Measurements from ENCODE around the gene PLXNB1. TPM values are rescaled to one million over a fixed set of nuclear protein-coding genes. Genes with fewer than 3 reads are reported as not detected.

Gene PLXNB1
- total and polyA plus RNA-seq, 5 experiments from 2014 or later: 2.0 to 3.2 TPM; not detected in 3

- peak overlapping the region; percentile 89 to 100 (median 97) for H3K4me3 Mint-ChIP-seq
- peaks cover 0 to 40% (median 3%) of the 10 kb centered on the region in 3 donors for H3K36me3 Mint-ChIP-seq
- H3K9me3 Mint-ChIP-seq: no peaks in the 10 kb centered on the region
- H3K27me3 Mint-ChIP-seq: no peaks in the 10 kb centered on the region
- ATAC-seq: peak; percentile 2 to 5
- peak overlapping the region; percentile 95 to 100 (median 99) for H3K27ac Mint-ChIP-seq
- DNase-seq: peak in 1 of 10 donors; percentile 29
- POLR2A ChIA-PET: interaction anchor here (0.6 to 4.1 kb wide), 17 partner anchors 10 to 589 kb away, joined by 3 to 37 read pairs (median 7); partner anchors contain the start of genes PFKFB4, PLXNB1 and SHISA5
- peaks cover 12 to 52% (median 42%) of the 10 kb centered on the region in 4 donors for H3K4me1 Mint-ChIP-seq
Measured at GRCh38 chr3:48440590-48440958, 10.7 kb upstream of the PLXNB1 start.

DNA sequence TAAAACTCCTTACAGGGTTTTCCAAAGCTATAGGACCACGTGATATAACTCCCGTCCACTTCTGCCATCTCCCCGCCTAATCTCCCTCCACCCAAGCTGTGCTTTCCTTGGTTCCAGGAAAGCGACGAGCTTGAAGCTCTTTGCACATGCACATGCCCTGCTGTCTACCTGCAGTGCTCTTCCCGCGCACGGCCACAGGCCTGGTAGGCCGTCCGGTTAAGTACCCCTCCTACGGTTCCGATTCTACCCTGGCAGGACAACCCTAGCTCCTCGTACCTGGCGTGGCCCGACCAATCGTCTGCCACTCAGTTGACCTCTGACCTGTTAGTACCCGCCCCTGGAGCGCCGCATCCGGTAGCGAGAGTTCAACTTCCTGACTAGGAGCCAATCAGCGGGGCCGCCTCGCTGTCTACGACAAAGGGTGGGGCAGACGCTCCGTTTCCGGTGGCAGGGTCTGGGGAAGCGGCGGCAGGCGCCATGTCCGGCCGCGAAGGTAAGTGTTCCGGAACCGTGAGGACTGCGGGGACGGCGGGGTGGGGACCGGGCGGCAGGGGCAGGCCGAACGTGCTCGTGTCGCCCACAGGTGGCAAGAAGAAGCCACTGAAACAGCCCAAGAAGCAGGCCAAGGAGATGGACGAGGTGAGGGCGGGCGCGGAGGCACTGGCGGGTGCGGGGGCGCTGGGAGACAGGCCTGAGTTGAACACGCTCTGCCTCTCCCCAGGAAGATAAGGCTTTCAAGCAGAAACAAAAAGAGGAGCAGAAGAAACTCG lies 10.1 kb upstream of the PLXNB1 start, which contains the start of the genes CCDC51 and TMA7:
Gene CCDC51, minus strand, starts transcription at position 300 of the 770 bp plus-strand sequence. CDS start 4,991 bp downstream, outside the sequence.
Gene TMA7, plus strand, starts transcription at position 438 of the 770 bp plus-strand sequence. Its CDS starts 40 bp downstream, at position 478.
- H3K27me3 Mint-ChIP-seq: no peaks in the 10 kb centered on the region
- peaks cover 0 to 40% (median 3%) of the 10 kb centered on the region in 3 donors for H3K36me3 Mint-ChIP-seq
- peak within 1 kb of the TSS; percentile 95 to 100 (median 99) for H3K27ac Mint-ChIP-seq
- no peaks in the 10 kb centered on the region for H3K9me3 Mint-ChIP-seq
- ATAC-seq (peak; percentile 92 to 93), DNase-seq (peak; percentile 93 to 99 (median 96))
- POLR2A ChIA-PET: interaction anchor here (0.6 to 4.1 kb wide), 26 partner anchors 9 to 277 kb away, joined by 3 to 37 read pairs (median 5); partner anchors contain the start of genes IP6K2, NME6, PFKFB4 and PLXNB1
- peak within 1 kb of the TSS; percentile 89 to 100 (median 97) for H3K4me3 Mint-ChIP-seq
- H3K4me1 Mint-ChIP-seq: peaks cover 15 to 51% (median 39%) of the 10 kb centered on the region in 4 donors

DNA sequence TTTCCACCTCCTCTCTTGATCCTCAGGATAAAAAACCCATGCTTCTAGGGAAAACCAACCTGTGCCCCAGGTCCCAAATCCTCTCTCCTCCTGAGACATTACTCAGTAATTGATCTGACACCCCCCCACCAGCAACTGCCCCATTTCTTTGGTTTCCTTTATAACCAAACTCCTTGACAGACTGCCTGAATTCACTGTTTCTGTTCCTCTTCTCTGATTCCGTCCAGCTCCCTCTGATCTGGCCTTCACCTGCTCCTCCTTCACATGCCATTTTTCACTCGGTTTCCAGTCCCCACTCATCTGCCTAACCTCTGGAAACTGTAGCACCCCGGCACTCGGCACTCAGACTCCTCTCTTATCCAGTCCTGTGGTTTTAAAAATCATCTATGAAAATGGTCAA lies 7.9 kb upstream of the PLXNB1 start:
- Mint-ChIP-seq H3K27me3 (no peaks in the 10 kb centered on the region), H3K9me3 (no peaks in the 10 kb centered on the region), H3K36me3 (peaks cover 0 to 34% (median 1%) of the 10 kb centered on the region in 3 donors), H3K4me3 (peak overlapping the region in 1 of 10 donors; percentile 18), H3K4me1 (peaks cover 15 to 55% (median 41%) of the 10 kb centered on the region in 4 donors), H3K27ac (peak overlapping the region in 5 of 10 donors; percentile 44 to 99 (median 74))
- POLR2A ChIA-PET: interaction anchor here (0.6 to 2.8 kb wide), 5 partner anchors 8 to 550 kb away, joined by 3 to 13 read pairs (median 12); partner anchors contain the start of genes ATRIP and SHISA5
- ATAC-seq (no peak), DNase-seq (no peak)

DNA sequence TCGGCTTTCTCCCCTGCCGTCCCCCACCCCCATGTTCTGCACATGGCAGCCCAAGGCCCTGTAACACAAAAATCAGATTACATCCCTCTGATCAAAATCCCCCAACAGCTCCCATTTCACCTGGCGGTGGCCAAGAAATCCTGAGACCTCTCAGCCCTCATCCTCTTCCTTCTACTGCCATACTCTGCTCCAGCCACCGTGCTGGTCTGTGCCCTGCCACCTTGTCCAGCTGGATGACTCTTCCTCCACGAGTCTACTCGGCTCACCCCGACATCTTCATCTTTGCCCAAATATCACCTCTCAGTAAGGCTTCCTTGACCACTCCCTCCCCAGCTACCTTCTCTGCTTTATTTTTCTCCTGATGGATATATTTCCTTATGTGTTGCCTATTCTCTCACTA lies 7.0 kb upstream of the PLXNB1 start:
- H3K4me3 Mint-ChIP-seq: no peak overlapping the region
- POLR2A ChIA-PET: interaction anchor here (0.7 to 2.8 kb wide), 10 partner anchors 9 to 551 kb away, joined by 3 to 13 read pairs (median 6); partner anchors contain the start of genes ATRIP and SHISA5
- no peaks in the 10 kb centered on the region for H3K9me3 Mint-ChIP-seq
- no peak for ATAC-seq
- peaks cover 15 to 46% (median 37%) of the 10 kb centered on the region in 4 donors for H3K4me1 Mint-ChIP-seq
- DNase-seq: no peak
- H3K36me3 Mint-ChIP-seq: peaks cover 0 to 25% (median 1%) of the 10 kb centered on the region in 3 donors
- no peak overlapping the region for H3K27ac Mint-ChIP-seq
- no peaks in the 10 kb centered on the region for H3K27me3 Mint-ChIP-seq

- POLR2A ChIA-PET: interaction anchor here (0.5 to 2.8 kb wide), 13 partner anchors 10 to 176 kb away, joined by 3 to 13 read pairs (median 6); partner anchors contain the start of genes ATRIP and SHISA5
- H3K27me3 Mint-ChIP-seq: no peaks in the 10 kb centered on the region
- H3K36me3 Mint-ChIP-seq: peaks cover 0 to 20% (median 1%) of the 10 kb centered on the region in 3 donors
- DNase-seq: no peak
- H3K27ac Mint-ChIP-seq: no peak overlapping the region
- peaks cover 15 to 41% (median 33%) of the 10 kb centered on the region in 4 donors for H3K4me1 Mint-ChIP-seq
- no peaks in the 10 kb centered on the region for H3K9me3 Mint-ChIP-seq
- no peak for ATAC-seq
- no peak overlapping the region for H3K4me3 Mint-ChIP-seq
Measured at GRCh38 chr3:48436477-48436787, 6.5 kb upstream of the PLXNB1 start.

DNA sequence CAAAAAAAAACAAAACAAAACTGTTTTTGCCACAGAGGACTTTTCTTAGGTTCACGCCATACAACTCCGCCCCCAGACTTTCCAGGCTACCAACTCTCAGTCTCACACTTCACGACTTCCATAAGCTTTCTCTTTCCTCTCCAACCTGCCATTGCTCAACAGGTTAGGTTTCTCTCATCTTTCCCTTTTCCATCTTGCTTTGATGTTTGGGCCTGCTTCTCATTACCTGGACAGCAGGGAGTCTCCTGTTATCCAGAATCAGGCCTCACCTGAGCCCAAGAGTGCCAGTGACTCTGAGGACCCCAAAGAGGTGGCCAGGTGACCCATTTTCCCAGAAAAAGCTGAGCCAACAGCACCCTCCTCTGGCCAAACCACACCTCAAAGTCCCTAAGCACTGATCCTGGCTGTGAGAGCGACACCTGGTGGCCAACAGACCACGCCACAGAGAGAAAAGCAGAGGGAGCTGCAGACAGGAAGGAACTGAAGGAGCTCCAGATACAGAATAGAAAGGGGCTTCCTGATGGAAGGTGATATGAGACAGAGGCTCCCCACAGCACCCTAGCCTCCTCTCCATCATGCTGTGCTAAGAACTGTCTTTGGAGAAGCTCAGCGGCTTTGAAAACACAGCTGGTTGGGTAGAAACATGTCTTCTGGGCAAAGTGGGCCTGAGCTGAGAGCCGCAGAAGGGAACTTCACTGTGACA lies 6.0 kb upstream of the PLXNB1 start:
- no peaks in the 10 kb centered on the region for H3K9me3 Mint-ChIP-seq
- DNase-seq (peak; percentile 75 to 92 (median 84)), ATAC-seq (peak; percentile 34 to 39)
- H3K27me3 Mint-ChIP-seq: no peaks in the 10 kb centered on the region
- H3K27ac Mint-ChIP-seq: no peak overlapping the region
- H3K4me3 Mint-ChIP-seq: no peak overlapping the region
- POLR2A ChIA-PET: interaction anchor here (0.5 to 2.8 kb wide), 14 partner anchors 10 to 176 kb away, joined by 3 to 13 read pairs (median 6); partner anchors contain the start of genes ATRIP and SHISA5
- peaks cover 0 to 15% (median 1%) of the 10 kb centered on the region in 3 donors for H3K36me3 Mint-ChIP-seq
- peaks cover 15 to 38% (median 29%) of the 10 kb centered on the region in 4 donors for H3K4me1 Mint-ChIP-seq

- Mint-ChIP-seq H3K27me3 (no peaks in the 10 kb centered on the region), H3K36me3 (peaks cover 0 to 10% (median 1%) of the 10 kb centered on the region in 3 donors), H3K4me3 (no peak overlapping the region), H3K9me3 (no peaks in the 10 kb centered on the region), H3K4me1 (peaks cover 15 to 35% (median 32%) of the 10 kb centered on the region in 4 donors), H3K27ac (peak overlapping the region in 2 of 10 donors; percentile 18 to 20)
- ATAC-seq (no peak), DNase-seq (peak in 1 of 10 donors; percentile 26)
- POLR2A ChIA-PET: interaction anchor here (1.1 to 2.8 kb wide), 6 partner anchors 11 to 73 kb away, joined by 3 to 13 read pairs (median 10); partner anchors contain the start of genes ATRIP and SHISA5
Measured at GRCh38 chr3:48435223-48435595, 5.3 kb upstream of the PLXNB1 start.

- Mint-ChIP-seq H3K27me3 (peaks cover 0 to 2% (median 0%) of the 10 kb centered on the region in 5 donors), H3K9me3 (no peaks in the 10 kb centered on the region), H3K4me3 (no peak overlapping the region), H3K36me3 (peaks cover 0 to 8% (median 1%) of the 10 kb centered on the region in 3 donors), H3K4me1 (peaks cover 13 to 33% (median 31%) of the 10 kb centered on the region in 4 donors), H3K27ac (peak overlapping the region in 2 of 10 donors; percentile 20 to 21)
- POLR2A ChIA-PET: interaction anchor here (1.1 to 1.3 kb wide), 3 partner anchors 12 to 161 kb away, joined by 3 to 5 read pairs (median 4); partner anchors contain the start of gene ATRIP
- DNase-seq (peak in 1 of 10 donors; percentile 61), ATAC-seq (no peak)
Measured at GRCh38 chr3:48434591-48435222, 4.8 kb upstream of the PLXNB1 start.

- DNase-seq: peak in 1 of 10 donors; percentile 41
- peaks cover 9 to 23% (median 23%) of the 10 kb centered on the region in 4 donors for H3K4me1 Mint-ChIP-seq
- no peak for ATAC-seq
- peak overlapping the region in 1 of 10 donors; percentile 17 for H3K27ac Mint-ChIP-seq
- no peak overlapping the region for H3K4me3 Mint-ChIP-seq
- POLR2A ChIA-PET: interaction anchor here (1.1 to 1.3 kb wide), 3 partner anchors 13 to 160 kb away, joined by 3 to 5 read pairs (median 4); partner anchors contain the start of gene ATRIP
- H3K36me3 Mint-ChIP-seq: peaks cover 0 to 8% (median 1%) of the 10 kb centered on the region in 3 donors
- no peaks in the 10 kb centered on the region for H3K9me3 Mint-ChIP-seq
- peaks cover 0 to 2% (median 0%) of the 10 kb centered on the region in 5 donors for H3K27me3 Mint-ChIP-seq
Measured at GRCh38 chr3:48433472-48434118, 3.7 kb upstream of the PLXNB1 start.

DNA sequence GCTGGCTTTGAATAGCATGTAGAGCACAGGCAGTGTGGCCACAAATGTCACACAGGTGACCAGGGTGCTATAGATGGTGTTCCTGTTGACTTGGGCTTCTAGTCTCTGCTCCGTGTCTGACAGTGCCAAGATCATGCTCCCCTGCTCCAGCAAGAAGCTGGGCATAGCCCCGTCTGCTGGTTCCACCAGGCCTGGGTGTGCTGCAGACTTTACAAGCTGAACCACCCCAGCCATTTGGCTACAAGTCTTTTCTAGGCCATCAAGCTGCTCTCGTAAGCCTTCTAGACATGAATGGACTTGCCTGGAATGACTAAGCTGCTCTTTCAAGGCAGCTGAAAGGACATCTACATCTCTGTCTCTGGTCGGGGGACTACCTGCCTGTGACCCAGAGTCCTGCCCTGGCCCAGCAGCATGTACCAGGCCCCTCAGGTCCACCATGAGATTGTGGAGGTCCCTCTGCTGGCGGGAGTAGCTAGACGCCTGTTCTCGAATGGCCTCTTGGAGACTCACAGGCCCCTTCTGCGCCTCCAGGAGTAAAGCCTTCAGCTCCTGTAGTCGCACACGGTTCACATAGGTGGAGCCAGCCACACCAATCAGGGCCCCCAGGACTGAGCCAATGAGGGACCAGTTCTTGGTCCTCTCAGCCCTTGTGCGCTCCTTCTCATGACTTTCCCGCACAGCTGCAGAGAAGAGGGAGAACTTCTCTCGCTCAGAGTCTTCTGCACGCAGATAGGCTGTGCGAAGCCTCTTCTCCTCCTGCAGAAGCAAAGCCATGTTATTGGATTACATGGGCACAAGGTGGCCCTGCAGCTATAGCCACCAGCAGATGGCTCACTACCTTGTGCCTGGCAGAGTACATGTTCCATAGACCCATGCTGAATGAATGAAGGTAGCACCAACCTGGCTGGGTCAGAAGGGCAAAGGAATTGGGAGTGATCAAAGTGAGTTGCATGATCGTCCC lies 2.8 kb upstream of the PLXNB1 start:
- H3K36me3 Mint-ChIP-seq: peaks cover 0 to 8% (median 1%) of the 10 kb centered on the region in 3 donors
- peak overlapping the region in 1 of 10 donors; percentile 50 for H3K4me3 Mint-ChIP-seq
- POLR2A ChIA-PET: no interaction called here
- H3K4me1 Mint-ChIP-seq: peaks cover 6 to 22% (median 16%) of the 10 kb centered on the region in 4 donors
- H3K9me3 Mint-ChIP-seq: no peaks in the 10 kb centered on the region
- DNase-seq: peak in 1 of 10 donors; percentile 41
- peaks cover 0 to 2% (median 0%) of the 10 kb centered on the region in 5 donors for H3K27me3 Mint-ChIP-seq
- ATAC-seq: no peak
- no peak overlapping the region for H3K27ac Mint-ChIP-seq
